ENCODE results near the gene CXCR6. TPM values are rescaled to one million over a fixed set of nuclear protein-coding genes. Genes with fewer than 3 reads are reported as not detected.

CXCR6 gene
- total RNA-seq, 4 donors from 2014 or later, result 0.29 to 0.51 TPM; not detected in 2

DNA sequence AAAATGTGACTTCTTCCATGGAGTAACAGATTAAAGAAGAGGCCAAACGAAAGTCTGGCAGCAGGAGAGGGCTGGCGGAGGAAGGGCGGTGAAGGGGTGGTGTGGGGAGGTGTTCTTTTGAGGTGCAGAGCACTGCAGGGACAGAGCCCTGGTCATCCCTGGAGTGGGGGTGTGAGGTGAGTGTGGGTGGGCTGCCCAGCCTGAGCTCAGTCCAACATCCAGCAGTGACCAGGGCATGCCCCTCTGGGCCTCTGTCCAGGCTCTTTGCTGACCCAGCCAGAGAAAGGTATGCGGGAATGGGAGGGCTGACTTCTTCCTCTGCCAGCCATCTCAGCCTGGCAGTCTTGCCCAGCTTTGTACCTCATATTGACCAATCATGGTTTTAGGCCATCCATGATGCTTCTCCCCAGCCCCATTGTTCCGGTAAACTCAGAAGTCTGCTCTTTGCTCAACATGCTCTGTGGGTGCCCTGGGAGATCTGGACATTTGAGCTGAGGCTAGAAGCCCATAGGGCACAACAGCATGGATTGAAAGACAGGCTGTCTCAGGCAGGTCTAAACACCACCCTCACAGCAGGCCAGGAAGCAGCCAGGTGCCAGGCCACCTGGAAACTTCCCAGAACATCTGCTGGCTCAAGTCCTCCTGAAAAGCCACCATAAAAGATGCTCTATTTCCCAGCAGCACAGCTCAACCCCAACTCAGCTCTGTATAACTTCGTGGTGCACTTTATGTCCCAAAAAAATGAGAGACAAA lies 25.9 kb upstream of the CXCR6 start:
- H3K27me3 ChIP-seq, result no peaks in the 10 kb centered on the region
- no peak overlapping the region for H3K27ac ChIP-seq
- no peak overlapping the region for H3K4me3 ChIP-seq
- H3K4me1 ChIP-seq, result no peaks in the 10 kb centered on the region
- TF ChIP-seq CTCF (IDR thresholded peaks at IDR 0.05 in 4 of 5, conservative IDR thresholded peaks at IDR 0.05 in 1 of 5), result no peak
- no peak for TF ChIP-seq POLR2A (IDR thresholded peaks at IDR 0.05)
- no peaks in the 10 kb centered on the region for H3K9me3 ChIP-seq
- intact Hi-C loops (cut with DNase I; ENCODE audit: low total_unique reads) (no loop called here), in situ Hi-C loops (cut with MboI; ENCODE audit: low sequenced_read_pairs in 4 of 4) (loop anchor here in 3 of 4 donors (25.0 kb wide), 1 partner anchor 155 kb away; no protein-coding TSS in a partner anchor)
- DNase-seq (no peak), ATAC-seq (no peak)
- H3K36me3 ChIP-seq, result peaks cover 0 to 40% of the 10 kb centered on the region in 2 donors

DNA sequence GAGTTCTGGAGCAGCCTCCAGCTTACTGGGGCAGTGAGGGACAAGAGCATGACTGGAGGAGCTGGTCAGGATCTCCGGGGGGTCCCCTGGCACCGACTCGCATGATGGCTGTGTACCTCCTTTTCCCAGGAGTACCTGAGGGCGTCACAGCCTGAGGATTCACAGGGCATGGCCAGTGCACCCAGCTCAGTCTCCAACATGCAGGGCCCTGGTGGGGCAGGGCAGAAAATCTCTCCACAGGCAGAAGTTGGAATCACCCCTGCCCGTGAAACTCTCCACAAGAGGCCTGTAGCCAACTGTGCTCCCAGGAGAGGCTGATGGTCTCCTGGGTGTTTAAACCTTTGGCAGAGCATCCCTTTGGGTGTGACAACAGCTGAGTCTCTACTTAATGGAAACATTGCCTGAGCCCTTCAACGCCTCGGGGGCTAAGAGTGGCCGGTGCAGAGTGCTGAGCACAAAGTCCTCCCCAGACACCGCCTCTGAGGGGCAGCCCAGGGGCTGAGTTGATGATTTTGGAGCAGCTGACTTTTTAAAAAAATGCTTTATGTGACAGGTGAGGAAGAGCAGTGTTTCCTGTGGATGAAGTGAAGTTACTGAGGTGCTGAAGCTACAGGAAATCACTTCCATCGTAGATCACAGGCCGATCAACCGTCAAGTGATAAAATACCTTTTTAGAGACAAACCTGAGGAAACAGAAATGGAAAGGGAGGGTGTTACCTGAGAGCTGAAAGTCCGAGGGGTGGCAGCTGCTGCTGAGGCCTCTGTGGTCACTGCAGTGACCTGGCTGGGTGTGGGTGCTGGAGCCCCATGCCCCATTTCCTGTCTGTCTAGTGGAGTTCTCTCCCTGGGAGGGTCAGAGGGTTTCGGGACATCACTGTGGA lies 21.9 kb upstream of the CXCR6 start:
- no peak overlapping the region for H3K4me3 ChIP-seq
- intact Hi-C loops (cut with DNase I; ENCODE audit: low total_unique reads) (no loop called here), in situ Hi-C loops (cut with MboI; ENCODE audit: low sequenced_read_pairs in 4 of 4) (loop anchor here in 3 of 4 donors (25.0 kb wide), 1 partner anchor 159 kb away; no protein-coding TSS in a partner anchor)
- no peaks in the 10 kb centered on the region for H3K9me3 ChIP-seq
- DNase-seq (no peak), ATAC-seq (no peak)
- H3K27me3 ChIP-seq, result no peaks in the 10 kb centered on the region
- no peak overlapping the region for H3K27ac ChIP-seq
- no peak for TF ChIP-seq POLR2A (IDR thresholded peaks at IDR 0.05)
- TF ChIP-seq CTCF (IDR thresholded peaks at IDR 0.05 in 4 of 5, conservative IDR thresholded peaks at IDR 0.05 in 1 of 5), result no peak
- peaks cover 0 to 67% of the 10 kb centered on the region in 2 donors for H3K36me3 ChIP-seq
- no peaks in the 10 kb centered on the region for H3K4me1 ChIP-seq

GRCh38 chr3:45922039-45922326 lies 21.3 kb upstream of the CXCR6 start:
- no peak for TF ChIP-seq POLR2A (IDR thresholded peaks at IDR 0.05)
- no peak for TF ChIP-seq CTCF (IDR thresholded peaks at IDR 0.05 in 4 of 5, conservative IDR thresholded peaks at IDR 0.05 in 1 of 5)

DNA sequence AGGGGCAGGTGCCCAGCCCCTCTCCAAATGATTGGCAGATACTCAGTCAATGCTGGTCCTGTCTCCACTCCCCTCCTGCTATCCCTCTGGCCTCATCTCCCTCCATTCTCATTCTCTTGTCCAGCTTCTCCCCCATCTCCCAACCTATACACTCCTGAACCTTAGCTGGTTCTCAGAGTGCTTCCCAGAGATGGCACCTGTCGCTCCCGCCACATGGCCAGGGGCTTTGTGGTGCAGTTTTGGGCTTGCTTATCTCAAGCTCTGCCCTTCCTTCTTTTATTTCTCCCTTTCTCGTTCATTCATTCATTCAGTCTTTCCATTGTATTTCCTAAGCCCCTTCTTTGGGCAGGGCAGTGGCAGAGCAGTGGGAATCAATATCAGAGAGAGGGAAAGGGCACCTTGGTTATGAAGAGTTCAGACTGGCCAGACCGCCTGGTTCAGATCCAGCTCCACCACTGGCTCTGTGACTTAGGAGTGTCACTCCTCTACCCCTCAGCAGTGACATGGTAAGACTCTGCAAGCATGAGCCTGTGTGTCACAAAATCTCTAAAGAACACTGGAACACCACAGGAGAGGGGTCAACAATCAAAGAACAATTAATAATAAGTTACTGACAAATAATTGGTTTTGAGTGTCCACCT lies 20.2 kb upstream of the CXCR6 start:
- ATAC-seq (no peak), DNase-seq (no peak)
- Histone ChIP-seq H3K27ac (peak overlapping the region in 2 of 4 donors; percentile 5 to 26), H3K36me3 (peaks cover 0 to 70% of the 10 kb centered on the region in 2 donors), H3K4me1 (no peaks in the 10 kb centered on the region), H3K9me3 (no peaks in the 10 kb centered on the region), H3K4me3 (no peak overlapping the region), H3K27me3 (no peaks in the 10 kb centered on the region)
- TF ChIP-seq POLR2A (IDR thresholded peaks at IDR 0.05) (no peak), CTCF (IDR thresholded peaks at IDR 0.05 in 4 of 5, conservative IDR thresholded peaks at IDR 0.05 in 1 of 5) (no peak)
- in situ Hi-C loops (cut with MboI; ENCODE audit: low sequenced_read_pairs in 4 of 4), result loop anchor here in 3 of 4 donors (25.0 kb wide), 1 partner anchor 161 kb away; no protein-coding TSS in a partner anchor
- intact Hi-C loops (cut with DNase I; ENCODE audit: low total_unique reads), result no loop called here

More at GRCh38 chr3:45922039-45922326, 21.3 kb upstream of the CXCR6 start:
- in situ Hi-C loops (cut with MboI; ENCODE audit: low sequenced_read_pairs in 4 of 4), result loop anchor here in 3 of 4 donors (25.0 kb wide), 1 partner anchor 160 kb away; no protein-coding TSS in a partner anchor
- intact Hi-C loops (cut with DNase I; ENCODE audit: low total_unique reads), result no loop called here
- Histone ChIP-seq H3K36me3 (peaks cover 0 to 68% of the 10 kb centered on the region in 2 donors), H3K27me3 (no peaks in the 10 kb centered on the region), H3K4me3 (no peak overlapping the region), H3K27ac (no peak overlapping the region), H3K4me1 (no peaks in the 10 kb centered on the region), H3K9me3 (no peaks in the 10 kb centered on the region)
- no peak for ATAC-seq
- no peak for DNase-seq

Data from gastrocnemius medialis (tissue), 4 donors.